ENCODE results near the gene CFAP410. TPM values are rescaled to one million over a fixed set of nuclear protein-coding genes. Genes with fewer than 3 reads are reported as not detected.

CFAP410 gene
- total RNA-seq, 2 donors from 2014 or later = 33.1 to 35.7 TPM

GRCh38 chr21:44356636-44357035 lies 17.4 kb upstream of the CFAP410 start:
- no peaks in the 10 kb centered on the region for H3K36me3 Mint-ChIP-seq (ENCODE audit: low read depth)
- peaks cover 9% of the 10 kb centered on the region for H3K9me3 Mint-ChIP-seq
- no peak overlapping the region for H3K4me3 Mint-ChIP-seq
- Histone ChIP-seq H3K9ac (ENCODE audit: extremely low read depth, low read length, poor library complexity, severe bottlenecking) (no peak overlapping the region), H3K27ac (ENCODE audit: low read depth, low read length) (no peak overlapping the region), H3K9me3 (ENCODE audit: control insufficient read depth, low read length) (peaks cover 8% of the 10 kb centered on the region), H3K4me1 (ENCODE audit: control insufficient read depth, insufficient read depth, low read length) (no peaks in the 10 kb centered on the region), H3K36me3 (ENCODE audit: control insufficient read depth, insufficient read depth, low read length) (no peaks in the 10 kb centered on the region), H3K4me3 (ENCODE audit: low read length) (no peak overlapping the region), H3K27me3 (ENCODE audit: control insufficient read depth, insufficient read depth, low read length, poor library complexity, severe bottlenecking) (no peaks in the 10 kb centered on the region)
- no peak for DNase-seq
- 96 to 98% methylated on average over 5 to 6 of the region's 6 CpGs for WGBS, 2 experiments (ENCODE audit: insufficient coverage in 1 of 2, insufficient read length in 1 of 2)
- no peak overlapping the region for H3K27ac Mint-ChIP-seq
- peaks cover 7% of the 10 kb centered on the region for H3K4me1 Mint-ChIP-seq
- H3K27me3 Mint-ChIP-seq (ENCODE audit: insufficient read depth) = peaks cover 8% of the 10 kb centered on the region
- TF ChIP-seq CTCF (conservative IDR thresholded peaks at IDR 0.05) = no peak

DNA sequence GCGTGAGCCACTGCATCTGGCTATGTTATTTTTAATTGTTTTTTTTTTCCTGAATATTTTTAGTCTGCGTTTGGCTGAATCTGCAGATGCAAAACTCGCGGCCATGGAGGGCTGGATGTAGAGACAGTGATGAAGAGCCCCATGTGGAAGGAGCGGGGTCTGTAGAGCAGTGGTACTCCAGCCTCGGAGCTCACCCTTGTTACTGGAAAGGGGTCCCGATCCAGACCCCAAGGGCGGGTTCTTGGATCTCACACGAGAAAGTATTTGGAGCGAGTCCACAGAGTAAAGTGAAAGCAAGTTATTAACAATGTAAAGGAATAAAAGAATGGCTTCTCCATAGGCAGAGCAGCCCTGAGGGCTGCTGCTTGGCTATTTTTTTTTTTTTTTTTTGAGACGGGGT lies 17.0 kb upstream of the CFAP410 start:
- H3K36me3 Mint-ChIP-seq (ENCODE audit: low read depth) = no peaks in the 10 kb centered on the region
- Histone ChIP-seq H3K9ac (ENCODE audit: extremely low read depth, low read length, poor library complexity, severe bottlenecking) (no peak overlapping the region), H3K27ac (ENCODE audit: low read depth, low read length) (no peak overlapping the region), H3K36me3 (ENCODE audit: control insufficient read depth, insufficient read depth, low read length) (no peaks in the 10 kb centered on the region), H3K27me3 (ENCODE audit: control insufficient read depth, insufficient read depth, low read length, poor library complexity, severe bottlenecking) (no peaks in the 10 kb centered on the region), H3K4me1 (ENCODE audit: control insufficient read depth, insufficient read depth, low read length) (no peaks in the 10 kb centered on the region), H3K9me3 (ENCODE audit: control insufficient read depth, low read length) (peaks cover 7% of the 10 kb centered on the region), H3K4me3 (ENCODE audit: low read length) (no peak overlapping the region)
- H3K4me3 Mint-ChIP-seq = no peak overlapping the region
- TF ChIP-seq CTCF (conservative IDR thresholded peaks at IDR 0.05) = no peak
- peaks cover 9% of the 10 kb centered on the region for H3K27me3 Mint-ChIP-seq (ENCODE audit: insufficient read depth)
- no peak overlapping the region for H3K27ac Mint-ChIP-seq
- 97 to 98% methylated on average over 6 to 11 of the region's 11 CpGs for WGBS, 2 experiments (ENCODE audit: insufficient coverage in 1 of 2, insufficient read length in 1 of 2)
- peaks cover 7% of the 10 kb centered on the region for H3K4me1 Mint-ChIP-seq
- no peak for DNase-seq
- peaks cover 12% of the 10 kb centered on the region for H3K9me3 Mint-ChIP-seq

GRCh38 chr21:44354775-44355771 lies 15.9 kb upstream of the CFAP410 start:
- H3K4me1 Mint-ChIP-seq = peaks cover 7% of the 10 kb centered on the region
- H3K36me3 Mint-ChIP-seq (ENCODE audit: low read depth) = no peaks in the 10 kb centered on the region
- no peaks in the 10 kb centered on the region for H3K4me1 ChIP-seq (ENCODE audit: control insufficient read depth, insufficient read depth, low read length)
- 91 to 92% methylated on average over 17 to 24 of the region's 24 CpGs for WGBS, 2 experiments (ENCODE audit: insufficient coverage in 1 of 2, insufficient read length in 1 of 2)
- no peak overlapping the region for H3K4me3 ChIP-seq (ENCODE audit: low read length)
- peaks cover 9% of the 10 kb centered on the region for H3K27me3 Mint-ChIP-seq (ENCODE audit: insufficient read depth)
- no peak overlapping the region for H3K9ac ChIP-seq (ENCODE audit: extremely low read depth, low read length, poor library complexity, severe bottlenecking)
- no peak overlapping the region for H3K4me3 Mint-ChIP-seq
- no peak overlapping the region for H3K27ac Mint-ChIP-seq
- H3K27ac ChIP-seq (ENCODE audit: low read depth, low read length) = no peak overlapping the region
- DNase-seq = no peak
- H3K36me3 ChIP-seq (ENCODE audit: control insufficient read depth, insufficient read depth, low read length) = no peaks in the 10 kb centered on the region
- TF ChIP-seq CTCF (conservative IDR thresholded peaks at IDR 0.05) = no peak
- no peaks in the 10 kb centered on the region for H3K27me3 ChIP-seq (ENCODE audit: control insufficient read depth, insufficient read depth, low read length, poor library complexity, severe bottlenecking)
- peaks cover 12% of the 10 kb centered on the region for H3K9me3 Mint-ChIP-seq
- peaks cover 7% of the 10 kb centered on the region for H3K9me3 ChIP-seq (ENCODE audit: control insufficient read depth, low read length)
